Fibroblast of gingiva (primary cell): Measurements from ENCODE around the gene ZNF829.
A peak's percentile ranks its signal among the peaks of the same experiment; 100 is the strongest.

ENCODE experiments used
- DNase-seq: peaks from one replicate; pipeline ENCODE4 v3.0.0-alpha.2; 2011; ENCODE audit warnings: low read depth

Gene ZNF829

GRCh38 chr19:36915992-36916830 lies at the start of gene ZNF829, which contains the start of gene ZNF568:
Gene ZNF829, minus strand, starts transcription at chr19:36916291. Its CDS starts 1,124 bp downstream, at chr19:36915167.
Gene ZNF568, plus strand, starts transcription at chr19:36916332. Its CDS starts 6,439 bp downstream, at chr19:36922771.
- DNase-seq, result peak; percentile 90

DNA sequence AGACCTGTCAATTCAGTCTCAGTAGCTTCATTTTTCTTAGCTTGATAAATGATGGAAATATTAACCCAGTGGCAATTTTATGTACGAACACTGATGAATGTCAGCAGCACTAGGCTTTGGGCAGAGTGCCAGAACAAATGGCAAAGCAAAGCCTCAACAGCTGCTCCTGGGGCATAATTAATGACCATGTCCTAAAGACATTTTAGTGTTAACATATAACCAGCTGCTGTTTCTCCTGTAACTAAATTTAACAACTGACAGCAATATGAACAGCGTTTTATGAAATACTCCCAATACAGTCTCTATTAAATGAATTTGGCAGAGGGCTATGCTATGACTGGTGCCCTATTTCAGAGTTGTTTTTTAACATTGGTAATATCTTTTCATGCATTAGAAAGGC lies 47.2 kb upstream of the ZNF829 start:
- DNase-seq, result no peak

- no peak for DNase-seq
These were observed 46.3 kb upstream of the ZNF829 start for GRCh38 chr19:36962346-36962745.

GRCh38 chr19:36950335-36951119 lies 34.4 kb upstream of the ZNF829 start:
- DNase-seq, result no peak

- DNase-seq, result no peak
These were observed 23.1 kb upstream of the ZNF829 start for GRCh38 chr19:36939153-36939552.

DNA sequence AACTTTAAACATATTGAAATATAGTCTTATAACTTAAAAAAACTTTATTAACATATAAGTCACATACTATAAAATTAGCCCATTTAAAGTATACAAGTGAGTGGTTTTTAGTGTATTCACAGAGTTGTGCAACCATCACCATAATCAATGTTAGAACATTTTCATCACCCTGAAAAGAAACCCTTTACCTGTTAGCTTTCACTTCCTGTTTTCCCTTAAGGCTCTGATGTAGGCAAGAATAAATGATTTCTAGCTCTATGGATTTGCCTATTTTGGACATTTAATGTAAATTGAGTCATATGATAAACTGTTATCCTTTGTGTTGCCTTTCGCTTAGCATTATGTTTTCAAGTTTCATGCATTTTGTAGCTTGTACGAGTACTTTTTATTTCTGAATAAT lies 15.6 kb upstream of the ZNF829 start:
- DNase-seq, result no peak

- no peak for DNase-seq
These were observed 2.0 kb upstream of the ZNF829 start for GRCh38 chr19:36918090-36918489.

- peak; percentile 57 for DNase-seq
These were observed 900 bp upstream of the ZNF829 start for GRCh38 chr19:36916991-36917390.

DNA sequence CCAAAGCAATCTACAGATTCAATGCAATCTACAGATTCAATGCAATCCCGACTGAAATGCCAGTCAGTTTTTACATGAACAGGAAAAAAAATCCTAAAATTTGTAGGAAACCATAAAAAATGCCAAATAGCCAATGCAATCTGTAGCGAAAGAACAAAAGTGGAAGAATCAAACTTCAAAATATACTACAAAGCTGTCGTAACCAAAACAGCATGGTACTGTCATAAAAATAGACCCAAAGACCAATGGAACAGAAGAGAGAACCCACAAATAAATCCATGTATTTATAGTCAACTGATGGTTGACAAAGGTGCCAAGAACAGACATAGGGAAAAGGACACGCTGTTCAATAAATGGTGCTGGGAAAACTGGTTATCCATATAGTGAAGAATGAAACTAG lies 17.7 kb downstream of the ZNF829 start:
- DNase-seq, result no peak

GRCh38 chr19:36894849-36895383 lies 21.2 kb downstream of the ZNF829 start:
- DNase-seq, result no peak

DNA sequence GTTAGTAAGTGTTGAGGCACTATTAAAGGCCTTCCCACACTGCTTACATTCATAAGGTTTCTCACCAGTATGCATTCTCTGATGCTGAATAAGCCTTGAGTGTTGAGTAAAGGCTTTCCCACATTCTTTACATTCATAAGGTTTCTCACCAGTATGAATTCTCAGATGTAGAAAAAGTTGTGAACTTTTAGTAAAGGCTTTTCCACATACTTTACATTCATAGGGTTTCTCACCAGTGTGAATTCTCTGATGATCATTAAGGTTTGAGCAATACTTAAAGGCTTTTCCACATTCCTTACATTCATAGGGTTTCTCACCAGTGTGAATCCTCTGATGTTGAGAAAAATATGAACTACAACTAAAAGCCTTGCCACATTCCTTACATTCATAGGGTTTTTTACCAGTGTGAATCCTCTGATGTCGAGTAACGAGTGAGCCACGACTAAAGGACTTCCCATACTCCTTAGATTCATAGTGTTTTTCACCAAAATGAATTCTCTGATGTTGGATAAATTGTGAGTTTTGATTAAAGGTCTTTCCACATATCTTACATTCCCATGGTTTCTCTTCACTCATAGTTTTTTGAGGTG lies 24.2 kb downstream of the ZNF829 start:
- DNase-seq, result no peak

DNA sequence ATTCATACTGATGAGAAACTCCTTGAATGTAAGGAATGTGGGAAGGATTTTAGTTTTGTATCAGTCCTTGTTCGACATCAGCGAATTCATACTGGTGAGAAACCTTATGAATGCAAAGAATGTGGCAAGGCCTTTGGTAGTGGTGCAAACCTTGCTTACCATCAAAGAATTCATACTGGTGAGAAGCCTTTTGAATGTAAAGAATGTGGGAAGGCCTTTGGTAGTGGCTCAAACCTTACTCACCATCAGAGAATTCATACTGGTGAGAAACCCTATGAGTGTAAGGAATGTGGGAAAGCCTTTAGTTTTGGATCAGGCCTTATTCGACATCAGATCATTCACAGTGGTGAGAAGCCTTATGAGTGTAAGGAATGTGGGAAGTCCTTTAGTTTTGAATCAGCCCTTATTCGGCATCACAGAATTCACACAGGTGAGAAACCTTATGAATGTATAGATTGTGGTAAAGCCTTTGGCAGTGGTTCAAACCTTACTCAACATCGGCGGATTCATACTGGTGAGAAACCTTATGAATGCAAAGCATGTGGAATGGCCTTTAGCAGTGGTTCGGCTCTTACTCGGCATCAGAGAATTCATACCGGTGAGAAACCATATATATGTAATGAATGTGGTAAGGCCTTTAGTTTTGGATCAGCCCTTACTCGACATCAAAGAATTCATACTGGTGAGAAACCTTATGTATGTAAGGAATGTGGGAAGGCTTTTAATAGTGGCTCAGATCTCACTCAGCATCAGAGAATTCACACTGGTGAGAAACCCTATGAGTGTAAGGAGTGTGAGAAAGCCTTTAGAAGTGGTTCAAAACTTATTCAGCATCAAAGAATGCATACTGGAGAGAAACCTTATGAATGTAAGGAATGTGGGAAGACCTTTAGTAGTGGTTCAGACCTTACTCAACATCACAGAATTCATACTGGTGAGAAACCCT lies 38.8 kb downstream of the ZNF829 start:
- DNase-seq, result no peak

DNA sequence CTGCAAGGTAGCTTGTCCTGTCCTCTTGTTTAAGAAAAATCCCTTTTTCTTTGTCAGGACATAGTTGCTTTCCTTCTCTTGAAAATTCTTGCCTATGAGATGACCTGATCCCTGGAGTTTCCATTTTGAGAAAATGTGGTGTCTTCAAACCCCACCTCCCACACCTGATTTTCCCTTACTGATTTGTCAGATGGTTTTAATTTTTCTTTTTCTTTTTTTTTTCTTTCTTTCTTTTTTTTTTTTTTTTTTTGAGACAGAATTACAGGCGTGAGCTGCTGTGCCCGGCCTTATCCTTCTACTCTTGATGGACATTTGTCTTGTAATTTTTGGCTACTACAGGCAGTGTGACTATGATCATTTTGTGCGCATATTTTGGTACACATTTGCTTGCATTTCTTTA lies 64.2 kb downstream of the ZNF829 start:
- no peak for DNase-seq

- peak; percentile 93 for DNase-seq
These were observed 65.3 kb downstream of the ZNF829 start, which contains the start of gene ZNF345 for GRCh38 chr19:36850559-36851442. Gene ZNF345, plus strand, starts transcription at chr19:36850876. Its CDS starts 25,955 bp downstream, at chr19:36876831.

- DNase-seq, result peak; percentile 91
These were observed 66.2 kb downstream of the ZNF829 start for GRCh38 chr19:36849701-36850558.

GRCh38 chr19:36847968-36848367 lies 68.1 kb downstream of the ZNF829 start:
- DNase-seq, result no peak

DNA sequence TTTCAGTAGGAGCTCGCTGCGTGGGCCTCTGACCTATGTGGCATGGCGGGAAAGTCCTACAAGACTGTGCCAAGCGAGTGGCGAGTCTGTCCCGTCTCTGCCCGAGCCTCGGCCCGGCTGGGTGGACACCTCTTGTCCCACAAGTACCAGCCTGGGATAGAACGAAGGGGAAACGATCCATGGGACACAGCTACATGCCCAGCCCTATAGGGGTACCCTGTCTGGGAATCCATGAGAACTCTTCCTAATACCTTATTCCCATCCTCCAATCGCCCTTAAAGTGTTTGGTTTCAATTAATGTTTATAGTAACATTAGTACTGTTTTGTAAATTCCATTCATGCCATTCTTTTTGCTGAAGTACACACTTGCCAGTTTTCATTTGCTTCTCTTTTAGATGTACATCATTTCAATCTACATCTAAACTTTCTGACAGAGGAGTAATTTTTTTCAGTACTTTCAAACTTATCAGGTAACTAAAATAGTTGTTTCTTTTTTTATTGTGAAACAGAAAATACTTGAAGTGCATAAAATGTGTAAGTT lies 77.2 kb downstream of the ZNF829 start:
- no peak for DNase-seq
